ENCODE data around the gene ACTR1B.

DNA sequence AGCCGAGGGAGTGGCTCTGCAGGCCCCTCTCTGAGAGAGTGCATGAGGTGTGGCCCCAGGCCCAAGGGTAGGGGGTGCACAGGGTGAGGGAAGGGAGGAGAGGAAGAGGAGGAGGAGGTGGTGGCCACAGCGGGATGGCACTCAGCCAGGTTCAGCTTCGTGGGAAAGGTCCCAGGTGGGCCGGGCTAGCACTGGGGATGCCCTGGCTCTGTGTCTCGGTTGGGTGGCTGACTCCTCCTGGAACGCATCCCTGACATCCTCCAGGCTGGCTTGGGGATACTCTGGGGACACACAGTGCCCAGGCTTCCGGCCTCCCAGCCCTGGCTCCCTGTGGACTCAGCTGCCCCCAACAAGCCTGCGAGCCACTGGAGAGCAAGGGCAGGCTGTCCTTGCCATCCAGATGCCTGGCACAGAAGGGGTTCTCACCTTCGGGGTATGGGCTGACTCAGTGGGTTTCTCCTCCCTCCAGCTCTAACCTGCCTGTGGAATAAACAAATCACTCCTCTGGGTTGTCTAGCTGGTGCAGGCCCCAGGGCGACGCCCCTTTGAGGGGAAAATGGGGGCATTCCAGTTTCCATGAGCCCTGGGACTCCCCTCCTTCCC, 49.0 kb upstream of the ACTR1B start:
- no peak for TF ChIP-seq EZH2 (IDR thresholded peaks at IDR 0.05; ENCODE audit: borderline replicate concordance, low read depth, low read length, severe bottlenecking)
- TF ChIP-seq, protein P1, sequence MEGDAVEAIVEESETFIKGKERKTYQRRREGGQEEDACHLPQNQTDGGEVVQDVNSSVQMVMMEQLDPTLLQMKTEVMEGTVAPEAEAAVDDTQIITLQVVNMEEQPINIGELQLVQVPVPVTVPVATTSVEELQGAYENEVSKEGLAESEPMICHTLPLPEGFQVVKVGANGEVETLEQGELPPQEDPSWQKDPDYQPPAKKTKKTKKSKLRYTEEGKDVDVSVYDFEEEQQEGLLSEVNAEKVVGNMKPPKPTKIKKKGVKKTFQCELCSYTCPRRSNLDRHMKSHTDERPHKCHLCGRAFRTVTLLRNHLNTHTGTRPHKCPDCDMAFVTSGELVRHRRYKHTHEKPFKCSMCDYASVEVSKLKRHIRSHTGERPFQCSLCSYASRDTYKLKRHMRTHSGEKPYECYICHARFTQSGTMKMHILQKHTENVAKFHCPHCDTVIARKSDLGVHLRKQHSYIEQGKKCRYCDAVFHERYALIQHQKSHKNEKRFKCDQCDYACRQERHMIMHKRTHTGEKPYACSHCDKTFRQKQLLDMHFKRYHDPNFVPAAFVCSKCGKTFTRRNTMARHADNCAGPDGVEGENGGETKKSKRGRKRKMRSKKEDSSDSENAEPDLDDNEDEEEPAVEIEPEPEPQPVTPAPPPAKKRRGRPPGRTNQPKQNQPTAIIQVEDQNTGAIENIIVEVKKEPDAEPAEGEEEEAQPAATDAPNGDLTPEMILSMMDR (IDR thresholded peaks at IDR 0.05; ENCODE audit: borderline replicate concordance, extremely low read depth, low read length, poor library complexity, severe bottlenecking) = no peak

All from DND-41 (cell line).